Type B pancreatic cell (in vitro differentiated cells): ENCODE data around the gene SNX10. TPM values are rescaled to one million over a fixed set of nuclear protein-coding genes. Genes with fewer than 3 reads are reported as not detected.
"Not testable (repeated sequence)": the region's sequence is repeated elsewhere in the genome, so short reads cannot be mapped to it uniquely, and the experiment has no call there.

Experiments
- DNase-seq: peaks from one replicate; pipeline ENCODE4 v3.0.0; 2021; ENCODE audit warnings: mixed read lengths; ENCODE audit not compliant: unreplicated experiment; ENCODE audit errors: extremely low spot score
- H3K27ac Mint-ChIP-seq: 2 replicates; pipeline ENCODE4 v1.8.0; 2021; ENCODE audit warnings: mild to moderate bottlenecking, mixed read lengths
- H3K27me3 Mint-ChIP-seq: 2 replicates; pipeline ENCODE4 v1.8.0; 2021; ENCODE audit warnings: mixed read lengths
- H3K36me3 Mint-ChIP-seq: 2 replicates; pipeline ENCODE4 v1.8.0; 2021; ENCODE audit warnings: mixed read lengths
- H3K4me1 Mint-ChIP-seq: one replicate; pipeline ENCODE4 v1.8.0; 2021; ENCODE audit warnings: mixed read lengths; ENCODE audit not compliant: unreplicated experiment
- H3K4me3 Mint-ChIP-seq: 2 replicates; pipeline ENCODE4 v1.8.0; 2021; ENCODE audit warnings: mild to moderate bottlenecking, mixed read lengths
- H3K9me3 Mint-ChIP-seq: 2 replicates; pipeline ENCODE4 v1.8.0; 2021; ENCODE audit warnings: mixed read lengths
- long read RNA-seq: library from polyadenylated mRNA; unstranded; transcript quantifications from one replicate; pipeline ENCODE4 v2.0.0, GENCODE V29; 2020
- total RNA-seq: library from RNA; stranded (reverse); gene quantifications from 2 replicates; pipeline ENCODE4 v1.2.1, GENCODE V29; 2021; ENCODE audit warnings: low replicate concordance
- TF ChIP-seq, protein P1 (sequence below): fragments of 200-600 bp; sonication (generic); conservative IDR thresholded peaks from 2 replicates; pipeline ENCODE4 v1.5.0; 2021; ENCODE audit warnings: antibody characterized with exemption, mild to moderate bottlenecking

SNX10 gene, protein sequence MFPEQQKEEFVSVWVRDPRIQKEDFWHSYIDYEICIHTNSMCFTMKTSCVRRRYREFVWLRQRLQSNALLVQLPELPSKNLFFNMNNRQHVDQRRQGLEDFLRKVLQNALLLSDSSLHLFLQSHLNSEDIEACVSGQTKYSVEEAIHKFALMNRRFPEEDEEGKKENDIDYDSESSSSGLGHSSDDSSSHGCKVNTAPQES
- total RNA-seq = 1.8 and 2.8 TPM in 2 replicates
- long read RNA-seq, partial matches to known transcripts = 0 of 3 reads
- long read RNA-seq, other reads (novel, unspliced or antisense) = 1 of 3 reads

DNA sequence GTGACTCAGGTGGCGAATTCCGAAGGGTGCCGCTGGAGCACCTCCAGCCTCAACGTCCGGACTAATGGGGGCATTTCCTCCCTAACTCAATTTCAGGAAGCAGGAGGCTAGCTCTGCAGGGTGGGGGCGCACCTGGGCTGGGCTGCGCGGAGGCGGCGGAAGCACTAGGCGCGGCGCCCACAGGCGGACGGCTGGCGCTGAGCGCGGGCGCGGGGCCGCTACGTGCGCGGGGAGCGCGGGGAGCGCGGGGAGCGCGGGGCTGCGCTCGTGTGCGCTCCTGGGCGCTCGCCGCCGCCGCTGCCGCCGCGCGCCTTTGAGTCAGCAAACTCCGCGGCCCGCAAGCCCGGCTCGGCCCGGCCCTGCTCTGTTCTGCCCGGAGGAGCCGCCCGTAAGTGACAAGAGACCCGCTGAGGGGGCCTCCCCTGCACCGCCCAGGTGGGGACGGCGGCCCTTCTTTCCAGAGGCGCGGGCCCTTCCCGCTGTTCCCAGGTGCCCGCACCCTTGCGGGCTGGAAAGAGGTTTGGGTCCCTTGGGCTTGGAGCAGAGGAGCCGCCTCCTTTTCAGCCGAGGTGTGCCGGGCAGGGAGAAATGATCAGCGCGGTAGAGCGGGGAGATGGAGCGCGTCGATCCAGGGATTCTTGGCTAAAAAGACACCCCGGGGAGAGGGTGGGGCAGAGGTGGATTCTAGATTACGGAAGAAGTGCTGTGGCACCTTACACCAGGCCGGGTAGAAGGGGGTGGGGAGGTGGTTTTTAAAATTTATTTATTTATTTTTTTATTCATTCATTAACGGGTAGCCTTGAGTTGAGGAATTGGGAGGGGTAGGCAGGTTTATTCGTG lies at the start of gene SNX10:
Gene SNX10 (plus strand): TSS at position 164 of the 840 bp plus-strand sequence. CDS start 54,581 bp downstream, outside the sequence.
- H3K4me3 Mint-ChIP-seq = peak within 1 kb of the TSS; percentile 92
- H3K36me3 Mint-ChIP-seq = no peaks in the 10 kb centered on the region
- no peaks in the 10 kb centered on the region for H3K27me3 Mint-ChIP-seq
- peaks cover 5% of the 10 kb centered on the region for H3K4me1 Mint-ChIP-seq
- TF ChIP-seq, protein P1, sequence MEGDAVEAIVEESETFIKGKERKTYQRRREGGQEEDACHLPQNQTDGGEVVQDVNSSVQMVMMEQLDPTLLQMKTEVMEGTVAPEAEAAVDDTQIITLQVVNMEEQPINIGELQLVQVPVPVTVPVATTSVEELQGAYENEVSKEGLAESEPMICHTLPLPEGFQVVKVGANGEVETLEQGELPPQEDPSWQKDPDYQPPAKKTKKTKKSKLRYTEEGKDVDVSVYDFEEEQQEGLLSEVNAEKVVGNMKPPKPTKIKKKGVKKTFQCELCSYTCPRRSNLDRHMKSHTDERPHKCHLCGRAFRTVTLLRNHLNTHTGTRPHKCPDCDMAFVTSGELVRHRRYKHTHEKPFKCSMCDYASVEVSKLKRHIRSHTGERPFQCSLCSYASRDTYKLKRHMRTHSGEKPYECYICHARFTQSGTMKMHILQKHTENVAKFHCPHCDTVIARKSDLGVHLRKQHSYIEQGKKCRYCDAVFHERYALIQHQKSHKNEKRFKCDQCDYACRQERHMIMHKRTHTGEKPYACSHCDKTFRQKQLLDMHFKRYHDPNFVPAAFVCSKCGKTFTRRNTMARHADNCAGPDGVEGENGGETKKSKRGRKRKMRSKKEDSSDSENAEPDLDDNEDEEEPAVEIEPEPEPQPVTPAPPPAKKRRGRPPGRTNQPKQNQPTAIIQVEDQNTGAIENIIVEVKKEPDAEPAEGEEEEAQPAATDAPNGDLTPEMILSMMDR = peak; percentile 22
- H3K27ac Mint-ChIP-seq = no peak within 1 kb of the TSS
- no peaks in the 10 kb centered on the region for H3K9me3 Mint-ChIP-seq
- DNase-seq = peak; percentile 73

DNA sequence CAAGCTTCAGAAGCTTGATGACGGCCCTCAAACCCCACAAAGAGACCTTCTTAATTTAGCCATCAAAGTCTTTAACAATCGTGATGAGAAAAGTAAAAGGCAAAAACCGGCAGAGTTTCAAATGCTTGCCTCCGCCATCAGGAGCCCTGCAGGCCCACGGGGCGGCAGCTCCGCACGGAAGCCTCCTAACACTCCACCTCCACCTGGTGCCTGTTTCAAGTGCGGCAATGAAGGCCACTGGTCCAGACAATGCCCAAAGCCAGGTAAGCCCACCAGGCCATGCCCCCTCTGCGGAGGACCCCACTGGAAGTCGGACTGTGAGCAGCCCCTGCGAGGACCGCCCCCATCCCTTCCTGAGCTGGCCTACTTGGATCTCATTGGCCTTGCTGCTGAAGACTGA lies 46.5 kb upstream of the SNX10 start:
- Mint-ChIP-seq H3K9me3 (no peaks in the 10 kb centered on the region), H3K27me3 (no peaks in the 10 kb centered on the region), H3K36me3 (no peaks in the 10 kb centered on the region), H3K4me1 (no peaks in the 10 kb centered on the region), H3K4me3 (no peak overlapping the region), H3K27ac (no peak overlapping the region)
- TF ChIP-seq, protein P1 = no peak
- no peak for DNase-seq

DNA sequence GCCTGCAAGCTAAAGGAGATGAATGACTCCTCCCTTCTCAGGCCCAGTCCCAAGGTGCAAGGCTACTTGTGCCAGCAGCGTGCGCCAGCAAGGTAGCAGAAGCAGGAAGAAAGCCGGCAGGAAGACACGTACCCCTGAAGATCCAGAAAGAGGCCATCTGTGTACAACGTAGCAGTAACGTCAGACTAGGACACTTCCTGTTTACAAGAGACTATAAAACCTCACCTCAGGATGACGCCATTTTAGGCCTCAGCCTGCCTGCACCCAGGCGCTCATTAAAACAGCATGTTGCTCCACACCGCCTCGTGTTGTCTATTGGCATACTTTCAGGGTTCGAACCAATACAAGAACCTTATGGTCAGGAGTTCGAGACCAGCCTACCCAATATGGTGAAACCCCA lies 41.4 kb upstream of the SNX10 start:
- H3K27ac Mint-ChIP-seq = no peak overlapping the region
- no peak for DNase-seq
- TF ChIP-seq, protein P1 = no peak
- no peaks in the 10 kb centered on the region for H3K9me3 Mint-ChIP-seq
- H3K4me3 Mint-ChIP-seq = no peak overlapping the region
- no peaks in the 10 kb centered on the region for H3K36me3 Mint-ChIP-seq
- H3K4me1 Mint-ChIP-seq = no peaks in the 10 kb centered on the region
- H3K27me3 Mint-ChIP-seq = no peaks in the 10 kb centered on the region

DNA sequence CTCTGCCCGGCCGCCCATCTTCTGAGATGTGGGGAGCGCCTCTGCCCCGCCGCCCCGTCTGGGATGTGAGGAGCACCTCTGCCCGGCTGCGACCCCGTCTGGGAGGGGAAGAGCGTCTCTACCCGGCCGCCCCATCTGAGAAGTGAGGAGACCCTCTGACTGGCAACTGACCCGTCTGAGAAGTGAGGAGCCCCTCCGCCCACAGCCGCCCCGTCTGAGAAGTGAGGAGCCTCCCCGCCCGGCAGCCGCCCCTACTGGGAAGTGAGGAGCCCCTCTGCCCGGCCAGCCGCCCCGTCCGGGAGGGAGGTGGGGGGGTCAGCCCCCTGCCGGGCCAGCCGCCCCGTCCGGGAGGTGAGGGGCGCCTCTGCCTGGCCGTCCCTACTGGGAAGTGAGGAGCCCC lies 29.8 kb upstream of the SNX10 start:
- not testable (repeated sequence) for H3K4me3 Mint-ChIP-seq, H3K27ac Mint-ChIP-seq, H3K4me1 Mint-ChIP-seq, H3K36me3 Mint-ChIP-seq, H3K27me3 Mint-ChIP-seq, DNase-seq
- H3K9me3 Mint-ChIP-seq = peaks cover 12% of the 10 kb centered on the region

DNA sequence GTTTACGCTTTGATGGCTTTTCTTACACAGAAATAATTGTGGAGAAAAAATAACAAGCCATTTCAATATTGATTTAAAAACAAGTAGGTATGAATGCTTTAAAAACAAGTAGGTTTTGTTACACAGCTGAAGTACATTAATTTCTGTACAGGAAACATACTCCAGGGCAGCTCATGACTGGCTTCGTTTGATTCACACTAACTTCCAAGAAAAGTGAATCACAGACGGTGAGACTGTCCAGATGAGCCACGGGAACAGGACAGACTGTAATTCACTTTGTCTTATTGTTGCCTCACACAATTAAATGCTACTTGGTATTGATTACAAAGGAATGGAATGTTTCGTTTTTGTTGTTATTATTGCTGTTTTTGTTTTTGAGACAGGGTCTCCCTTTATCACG lies 26.6 kb upstream of the SNX10 start:
- Mint-ChIP-seq H3K27ac (no peak overlapping the region), H3K4me3 (no peak overlapping the region), H3K9me3 (peaks cover 12% of the 10 kb centered on the region), H3K4me1 (no peaks in the 10 kb centered on the region), H3K36me3 (no peaks in the 10 kb centered on the region), H3K27me3 (peaks cover 3% of the 10 kb centered on the region)
- DNase-seq = no peak
- TF ChIP-seq, protein P1 = no peak

DNA sequence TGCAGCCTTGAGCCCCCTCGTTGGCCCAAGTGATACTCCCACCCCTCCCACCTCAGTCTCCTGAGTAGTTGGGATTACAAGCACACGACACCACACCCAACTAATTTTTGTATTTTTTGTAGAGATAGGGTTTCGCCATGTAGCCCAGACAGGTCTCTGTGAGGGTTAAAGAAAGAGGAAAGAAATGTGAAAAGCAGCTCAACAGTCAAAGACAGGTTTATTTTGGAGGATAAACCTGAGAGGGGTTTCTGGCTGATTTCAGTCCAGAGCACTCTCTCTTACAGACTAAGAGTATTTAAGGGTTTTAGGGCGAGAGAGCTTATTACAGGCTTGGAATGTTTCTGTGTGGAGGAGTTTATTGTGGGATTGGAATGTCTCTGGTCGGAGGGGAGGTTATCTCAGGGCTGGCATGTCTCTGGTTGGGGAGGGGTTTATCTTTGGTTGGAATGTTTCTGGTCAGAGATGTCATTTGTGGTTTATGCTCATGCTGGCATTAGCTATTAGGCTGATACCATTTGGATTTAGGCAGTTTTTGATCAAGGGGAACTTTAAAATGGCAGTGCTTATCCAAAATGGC lies 26.1 kb upstream of the SNX10 start:
- Mint-ChIP-seq H3K27me3 (peaks cover 3% of the 10 kb centered on the region), H3K4me3 (no peak overlapping the region), H3K27ac (no peak overlapping the region), H3K4me1 (no peaks in the 10 kb centered on the region), H3K9me3 (peaks cover 12% of the 10 kb centered on the region), H3K36me3 (no peaks in the 10 kb centered on the region)
- TF ChIP-seq, protein P1 = no peak
- no peak for DNase-seq
